Spleen (tissue), 7 donors: ENCODE data around the gene CDH18.

Experiments used
- POLR2A ChIP-seq, 3 donors: fragments of 450-650 bp; IDR thresholded peaks; one replicate each; pipeline ENCODE4 v1.5.1; 2017; ENCODE audit warnings: antibody characterized with exemption in 3 of 3, mild to moderate bottlenecking in 1 of 3
- POLR2AphosphoS5 ChIP-seq, 3 donors: sonication (generic); formaldehyde crosslinking; IDR thresholded peaks; one replicate each; pipeline ENCODE4 v1.5.1; 2017; ENCODE audit warnings: antibody characterized with exemption in 3 of 3
- TF ChIP-seq, protein P1 (sequence below), 11 experiments: fragments of 200-600 bp in 7 of 11; fragments of 450-650 bp in 4 of 11; sonication (generic) in 4 of 11; IDR thresholded peaks in 8 of 11; conservative IDR thresholded peaks in 3 of 11; 1 replicate in 7 of 11; 2 replicates in 4 of 11; pipeline versions ENCODE4 v1.4.0 to v1.8.0; 2016 to 2021; ENCODE audit warnings: antibody characterized with exemption in 11 of 11, inconsistent platforms in 4 of 11, mild to moderate bottlenecking in 1 of 11
- donor health status: DM: no; HTN: no; CAD: no; lungs with moderate emphysema.
- donor health status: DM: no; HTN: no; CAD: no.
- donor health status: DM: no; HTN: no; CAD: no.

DNA sequence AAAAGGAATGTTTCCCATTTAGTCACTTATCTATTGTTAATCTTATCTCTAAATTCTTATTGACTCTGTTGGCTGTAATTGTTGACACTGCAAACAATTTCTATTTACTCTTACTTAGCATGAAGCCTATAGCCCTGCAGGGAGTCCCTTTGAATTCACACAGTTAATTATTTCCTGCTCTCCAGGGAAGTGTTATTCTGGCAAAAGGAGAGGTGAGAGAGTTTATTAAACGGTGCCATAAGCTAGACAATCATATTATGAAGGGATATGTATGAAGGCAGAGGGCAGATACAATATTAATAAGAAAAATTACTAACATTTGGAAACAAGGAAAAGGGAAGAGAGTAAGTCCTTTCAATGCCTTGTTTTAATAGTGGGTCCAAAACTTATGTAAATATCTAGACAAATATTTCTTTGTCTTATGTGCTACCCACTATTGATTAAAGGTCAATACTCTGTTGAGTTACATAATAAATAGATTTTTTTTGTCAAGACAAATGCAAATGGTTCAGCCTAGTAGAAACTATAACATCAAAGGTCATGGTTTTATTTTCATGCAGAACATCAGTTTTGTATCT, 107.1 kb downstream of the CDH18 start:
- TF ChIP-seq, protein P1, sequence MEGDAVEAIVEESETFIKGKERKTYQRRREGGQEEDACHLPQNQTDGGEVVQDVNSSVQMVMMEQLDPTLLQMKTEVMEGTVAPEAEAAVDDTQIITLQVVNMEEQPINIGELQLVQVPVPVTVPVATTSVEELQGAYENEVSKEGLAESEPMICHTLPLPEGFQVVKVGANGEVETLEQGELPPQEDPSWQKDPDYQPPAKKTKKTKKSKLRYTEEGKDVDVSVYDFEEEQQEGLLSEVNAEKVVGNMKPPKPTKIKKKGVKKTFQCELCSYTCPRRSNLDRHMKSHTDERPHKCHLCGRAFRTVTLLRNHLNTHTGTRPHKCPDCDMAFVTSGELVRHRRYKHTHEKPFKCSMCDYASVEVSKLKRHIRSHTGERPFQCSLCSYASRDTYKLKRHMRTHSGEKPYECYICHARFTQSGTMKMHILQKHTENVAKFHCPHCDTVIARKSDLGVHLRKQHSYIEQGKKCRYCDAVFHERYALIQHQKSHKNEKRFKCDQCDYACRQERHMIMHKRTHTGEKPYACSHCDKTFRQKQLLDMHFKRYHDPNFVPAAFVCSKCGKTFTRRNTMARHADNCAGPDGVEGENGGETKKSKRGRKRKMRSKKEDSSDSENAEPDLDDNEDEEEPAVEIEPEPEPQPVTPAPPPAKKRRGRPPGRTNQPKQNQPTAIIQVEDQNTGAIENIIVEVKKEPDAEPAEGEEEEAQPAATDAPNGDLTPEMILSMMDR (IDR thresholded peaks at IDR 0.05 in 8 of 11, conservative IDR thresholded peaks at IDR 0.05 in 3 of 11): no peak
- TF ChIP-seq POLR2A (IDR thresholded peaks at IDR 0.05) (no peak), POLR2AphosphoS5 (IDR thresholded peaks at IDR 0.05) (no peak)
